ENCODE results near the gene RIPOR3.
"Not testable (repeated sequence)": the region's sequence is repeated elsewhere in the genome, so short reads cannot be mapped to it uniquely, and the experiment has no call there.

The RIPOR3 gene

GRCh38 chr20:50605136-50605535 is 86.2 kb downstream of the RIPOR3 start:
- no peak overlapping the region for H3K4me3 ChIP-seq (ENCODE audit: low read depth in 1 of 2, low read length in 1 of 2)
- TF ChIP-seq CTCF (IDR thresholded peaks at IDR 0.05): no peak
- no peaks in the 10 kb centered on the region for H3K36me3 ChIP-seq
- H3K27me3 ChIP-seq: no peaks in the 10 kb centered on the region
- H3K27ac ChIP-seq: no peak overlapping the region
- no peaks in the 10 kb centered on the region for H3K9me3 ChIP-seq
- H3K4me1 ChIP-seq (ENCODE audit: control insufficient read depth in 1 of 2, insufficient read depth in 1 of 2, low read depth in 1 of 2, low read length in 1 of 2): no peaks in the 10 kb centered on the region

- no peaks in the 10 kb centered on the region for H3K36me3 ChIP-seq
- no peaks in the 10 kb centered on the region for H3K4me1 ChIP-seq (ENCODE audit: control insufficient read depth in 1 of 2, insufficient read depth in 1 of 2, low read depth in 1 of 2, low read length in 1 of 2)
- TF ChIP-seq CTCF (IDR thresholded peaks at IDR 0.05): no peak
- H3K9me3 ChIP-seq: no peaks in the 10 kb centered on the region
- no peak overlapping the region for H3K27ac ChIP-seq
- H3K27me3 ChIP-seq: no peaks in the 10 kb centered on the region
- no peak overlapping the region for H3K4me3 ChIP-seq (ENCODE audit: low read depth in 1 of 2, low read length in 1 of 2)
Observed at GRCh38 chr20:50604451-50604850, 86.9 kb downstream of the RIPOR3 start.

- Histone ChIP-seq H3K27ac (no peak overlapping the region), H3K4me1 (ENCODE audit: control insufficient read depth in 1 of 2, insufficient read depth in 1 of 2, low read depth in 1 of 2, low read length in 1 of 2) (no peaks in the 10 kb centered on the region), H3K9me3 (no peaks in the 10 kb centered on the region), H3K4me3 (ENCODE audit: low read depth in 1 of 2, low read length in 1 of 2) (no peak overlapping the region), H3K36me3 (no peaks in the 10 kb centered on the region), H3K27me3 (no peaks in the 10 kb centered on the region)
- no peak for TF ChIP-seq CTCF (IDR thresholded peaks at IDR 0.05)
Observed at GRCh38 chr20:50602432-50603088, 88.8 kb downstream of the RIPOR3 start.

- no peaks in the 10 kb centered on the region for H3K36me3 ChIP-seq
- H3K9me3 ChIP-seq: no peaks in the 10 kb centered on the region
- no peak overlapping the region for H3K27ac ChIP-seq
- no peaks in the 10 kb centered on the region for H3K4me1 ChIP-seq (ENCODE audit: control insufficient read depth in 1 of 2, insufficient read depth in 1 of 2, low read depth in 1 of 2, low read length in 1 of 2)
- H3K4me3 ChIP-seq (ENCODE audit: low read depth in 1 of 2, low read length in 1 of 2): no peak overlapping the region
- H3K27me3 ChIP-seq: no peaks in the 10 kb centered on the region
- no peak for TF ChIP-seq CTCF (IDR thresholded peaks at IDR 0.05)
Observed at GRCh38 chr20:50601511-50602431, 89.6 kb downstream of the RIPOR3 start.

- Histone ChIP-seq H3K27ac (no peak overlapping the region), H3K9me3 (no peaks in the 10 kb centered on the region), H3K4me1 (ENCODE audit: control insufficient read depth in 1 of 2, insufficient read depth in 1 of 2, low read depth in 1 of 2, low read length in 1 of 2) (no peaks in the 10 kb centered on the region), H3K4me3 (ENCODE audit: low read depth in 1 of 2, low read length in 1 of 2) (no peak overlapping the region), H3K36me3 (no peaks in the 10 kb centered on the region), H3K27me3 (peaks cover 7% of the 10 kb centered on the region)
- TF ChIP-seq CTCF (IDR thresholded peaks at IDR 0.05): no peak
Observed at GRCh38 chr20:50600281-50600895, 91.0 kb downstream of the RIPOR3 start.

- H3K9me3 ChIP-seq; H3K27ac ChIP-seq; H3K36me3 ChIP-seq; H3K27me3 ChIP-seq; H3K4me3 ChIP-seq (ENCODE audit: low read depth in 1 of 2, low read length in 1 of 2); H3K4me1 ChIP-seq (ENCODE audit: control insufficient read depth in 1 of 2, insufficient read depth in 1 of 2, low read depth in 1 of 2, low read length in 1 of 2): not testable (repeated sequence)
Observed at GRCh38 chr20:50598768-50599167, 92.6 kb downstream of the RIPOR3 start.
